NCI-H1436 (cell line): ENCODE data around the gene GRM5.
"Not testable (repeated sequence)": the region's sequence is repeated elsewhere in the genome, so short reads cannot be mapped to it uniquely, and the experiment has no call there.

Experiments used
- DNase-seq: peaks from one replicate; lab custom pipeline; 2025; lab: John Stamatoyannopoulos, UW

GRM5 gene

DNA sequence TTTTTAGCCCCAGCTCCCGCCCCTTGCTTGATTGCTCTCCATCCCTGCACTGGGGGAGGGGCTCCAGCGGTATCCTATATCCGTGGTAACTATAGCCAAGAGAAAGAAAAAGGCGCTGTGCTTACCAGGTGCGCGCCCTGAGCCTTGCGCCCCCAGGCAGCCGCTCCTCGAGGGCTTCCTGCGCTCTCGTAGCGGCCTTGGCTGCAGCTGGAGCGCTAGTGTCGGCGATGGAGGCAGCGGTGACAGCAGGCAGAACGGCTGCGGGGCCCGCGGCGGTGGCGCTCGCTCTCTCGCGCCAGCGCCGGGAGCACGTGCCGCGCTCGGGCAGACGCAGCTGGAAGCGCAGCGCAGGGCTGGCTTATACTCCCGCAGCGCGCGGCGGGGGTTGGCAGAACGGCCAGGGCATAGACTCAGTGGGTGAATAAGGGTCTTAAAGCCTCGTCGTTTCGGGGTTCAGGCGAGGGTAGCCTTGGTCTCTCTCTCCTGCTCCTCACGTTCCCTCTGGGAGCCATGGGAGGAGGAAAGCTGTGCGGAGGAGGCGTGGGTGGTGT is at the start of gene GRM5:
TSS of gene GRM5 (minus strand) at position 332 of the 551 bp plus-strand sequence. CDS start 18,110 bp downstream, outside the sequence.
- not testable (repeated sequence) for DNase-seq

- not testable (repeated sequence) for DNase-seq
Measured at GRCh38 chr11:89097956-89098355, 32.2 kb upstream of the GRM5 start.

DNA sequence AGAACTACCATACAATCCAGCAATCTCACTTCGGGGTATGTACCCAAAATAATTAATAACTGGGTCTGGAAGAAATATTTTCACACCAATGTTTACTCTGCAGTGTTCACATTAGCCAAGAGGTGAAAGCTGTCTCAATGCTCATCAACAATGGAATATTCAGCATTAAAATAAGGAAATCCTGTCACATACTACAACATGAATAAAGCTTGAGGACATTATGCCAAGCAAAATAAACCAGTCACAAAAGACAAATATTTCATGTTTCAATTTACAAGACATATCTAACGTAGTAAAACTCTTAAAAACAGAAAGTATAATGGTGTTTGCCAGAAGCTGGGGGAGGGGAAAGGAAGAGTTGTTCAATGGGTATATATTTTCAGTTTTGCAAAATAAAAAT is 28.0 kb upstream of the GRM5 start:
- not testable (repeated sequence) for DNase-seq

GRCh38 chr11:89084951-89085350 is 19.2 kb upstream of the GRM5 start:
- DNase-seq, result not testable (repeated sequence)

- DNase-seq, result not testable (repeated sequence)
Measured at GRCh38 chr11:89070911-89071310, 5.1 kb upstream of the GRM5 start.

DNA sequence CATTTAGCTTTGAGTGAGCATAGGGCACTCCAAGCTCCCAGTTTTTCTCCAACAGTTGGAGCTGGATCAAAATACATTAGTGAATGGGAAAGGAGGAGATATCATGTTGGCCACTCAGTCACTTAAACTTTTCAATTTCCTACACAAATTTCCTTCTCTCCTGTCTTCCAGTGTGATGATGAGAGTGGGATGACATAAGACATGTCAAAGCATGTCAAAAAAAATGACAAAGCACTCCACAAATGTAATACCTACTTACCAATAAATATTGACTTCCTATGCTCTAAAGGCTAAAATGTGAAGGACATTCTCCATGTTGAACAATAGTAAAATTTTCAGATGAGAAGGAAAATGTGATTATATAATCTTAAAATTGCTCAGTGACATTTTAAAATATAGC is 1.5 kb upstream of the GRM5 start:
- no peak for DNase-seq

GRCh38 chr11:89065066-89065465 is 716 bp downstream of the GRM5 start:
- no peak for DNase-seq

DNA sequence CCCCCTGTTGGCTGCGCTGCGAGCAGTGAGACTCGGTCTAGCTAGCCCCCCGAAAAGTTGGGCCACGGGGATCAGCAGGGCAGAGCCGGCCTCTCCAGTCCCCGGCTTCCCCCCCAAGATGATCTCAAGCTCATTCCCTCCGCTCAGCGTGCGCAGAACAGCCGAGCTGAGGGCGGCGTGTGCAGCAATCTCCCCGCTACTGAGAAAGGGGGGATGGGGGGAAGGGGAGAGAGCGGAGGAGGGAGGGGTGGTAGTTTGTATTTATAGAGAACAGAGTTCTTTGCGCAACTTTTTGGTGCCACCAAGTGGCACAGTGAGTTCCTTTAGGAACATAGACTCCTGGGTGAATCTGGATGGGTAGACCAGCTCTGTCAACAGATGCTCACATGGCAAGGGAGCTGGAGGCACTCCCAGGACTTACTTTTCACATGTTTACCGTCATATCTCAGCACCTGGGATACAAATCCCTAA is 2.3 kb downstream of the GRM5 start:
- DNase-seq, result not testable (repeated sequence)

- DNase-seq, result not testable (repeated sequence)
Measured at GRCh38 chr11:89062771-89063298, 2.9 kb downstream of the GRM5 start.

GRCh38 chr11:89061839-89062238 is 3.9 kb downstream of the GRM5 start:
- DNase-seq, result not testable (repeated sequence)

- not testable (repeated sequence) for DNase-seq
Measured at GRCh38 chr11:89057406-89057805, 8.4 kb downstream of the GRM5 start.

DNA sequence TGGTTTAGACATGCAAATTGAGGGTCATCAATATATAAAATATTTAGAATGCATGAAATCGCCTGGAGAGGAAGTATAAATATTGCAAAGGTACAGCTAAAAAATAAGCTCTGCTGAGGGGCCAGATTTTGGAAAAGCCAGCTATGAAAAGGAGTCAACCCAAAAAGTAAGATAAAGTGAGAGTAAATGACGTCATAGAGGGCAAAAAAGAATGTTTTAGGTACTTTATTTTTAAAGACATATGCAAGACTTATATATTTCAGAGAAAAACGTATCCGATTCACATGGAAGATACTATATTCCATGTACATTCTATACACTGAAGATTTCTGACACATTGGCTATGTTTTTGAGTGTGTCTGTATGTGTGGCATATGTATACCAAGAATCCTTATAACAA is 13.6 kb downstream of the GRM5 start:
- DNase-seq, result no peak

GRCh38 chr11:89047159-89047558 is 18.6 kb downstream of the GRM5 start:
- not testable (repeated sequence) for DNase-seq

DNA sequence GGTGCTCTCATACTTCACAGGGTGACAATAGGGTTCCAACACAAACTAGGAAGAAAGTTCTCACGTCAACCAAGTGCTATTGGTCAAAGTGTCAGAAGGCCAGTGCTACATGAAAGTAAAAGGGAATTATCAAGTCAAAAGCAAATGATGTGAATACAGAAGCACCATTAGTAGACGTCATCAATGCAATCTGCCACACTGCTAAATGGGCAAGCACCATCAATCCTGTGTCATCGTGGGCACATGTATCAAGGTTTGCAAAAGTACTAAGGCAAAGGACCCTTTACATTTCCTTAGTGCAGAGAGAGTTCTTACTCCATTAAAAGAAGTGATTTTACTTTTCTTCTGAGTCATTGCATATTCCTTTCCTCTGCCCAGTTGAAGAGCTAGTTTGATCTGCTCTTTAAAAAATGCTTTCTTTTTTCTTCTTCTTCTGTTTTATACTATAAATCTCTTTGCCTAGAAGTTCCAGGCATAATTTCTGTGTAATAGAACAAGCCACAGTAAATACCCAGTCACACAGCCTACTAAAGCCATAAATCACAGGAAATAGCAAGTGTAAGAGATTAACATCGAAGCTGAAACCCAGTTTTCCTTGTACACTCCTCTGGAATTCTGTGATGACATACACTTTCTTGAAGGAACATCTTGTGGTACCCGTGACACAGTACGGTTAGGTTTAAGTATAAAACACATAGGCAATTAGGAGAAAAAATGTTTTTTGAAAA is 21.8 kb downstream of the GRM5 start:
- DNase-seq, result not testable (repeated sequence)

DNA sequence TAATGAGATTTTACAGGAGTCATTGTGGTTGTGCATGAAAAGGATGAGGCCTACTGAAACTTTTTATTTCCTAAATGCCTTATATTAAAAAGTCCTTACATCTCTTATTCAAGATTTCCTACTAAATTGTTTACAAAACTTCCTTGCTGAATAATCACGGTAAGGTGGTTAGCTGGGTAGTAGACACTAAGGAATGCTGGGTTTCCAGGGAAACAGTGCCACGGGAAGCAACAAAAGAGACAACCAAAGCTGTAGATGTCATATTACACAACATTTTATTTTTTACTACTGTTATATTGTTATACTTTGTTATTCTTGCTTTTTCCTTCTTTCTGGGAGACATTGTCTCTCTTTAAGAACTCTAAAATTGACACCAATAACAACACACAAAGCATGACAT is 36.1 kb downstream of the GRM5 start:
- DNase-seq, result not testable (repeated sequence)

- no peak for DNase-seq
Measured at GRCh38 chr11:89021339-89021738, 44.4 kb downstream of the GRM5 start.

DNA sequence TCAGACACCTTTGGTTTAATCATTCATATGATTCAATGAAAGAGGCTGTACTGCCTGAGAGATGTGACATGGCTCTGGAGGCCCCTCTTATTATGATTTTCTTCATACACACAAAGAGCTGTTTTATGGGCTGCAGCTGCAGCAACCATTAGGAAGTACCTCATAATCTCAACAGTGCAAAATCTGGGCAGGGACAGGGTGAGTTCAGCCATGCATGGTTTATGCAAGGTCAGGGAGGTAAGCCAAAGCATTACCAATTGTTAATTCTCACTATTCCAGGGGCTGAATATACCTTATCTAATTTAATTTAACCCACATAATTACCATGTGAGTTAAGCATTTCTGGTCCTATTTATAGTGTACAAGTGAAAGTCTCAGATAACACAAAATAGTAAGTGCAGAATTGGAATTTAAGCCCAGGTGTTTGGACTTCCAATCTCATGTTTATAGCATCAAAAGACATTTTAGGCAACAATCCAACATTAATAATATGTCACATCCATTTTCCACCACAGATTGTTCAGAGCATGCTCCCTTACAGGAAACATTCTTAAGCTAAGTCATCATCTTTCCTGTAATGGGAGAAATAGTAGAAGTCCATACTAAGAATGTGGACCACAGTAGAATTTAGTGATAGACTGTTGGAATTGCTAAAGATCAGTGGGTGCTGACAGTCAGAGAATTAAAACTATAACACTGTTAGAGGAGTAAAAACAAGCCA is 45.8 kb downstream of the GRM5 start:
- not testable (repeated sequence) for DNase-seq

DNA sequence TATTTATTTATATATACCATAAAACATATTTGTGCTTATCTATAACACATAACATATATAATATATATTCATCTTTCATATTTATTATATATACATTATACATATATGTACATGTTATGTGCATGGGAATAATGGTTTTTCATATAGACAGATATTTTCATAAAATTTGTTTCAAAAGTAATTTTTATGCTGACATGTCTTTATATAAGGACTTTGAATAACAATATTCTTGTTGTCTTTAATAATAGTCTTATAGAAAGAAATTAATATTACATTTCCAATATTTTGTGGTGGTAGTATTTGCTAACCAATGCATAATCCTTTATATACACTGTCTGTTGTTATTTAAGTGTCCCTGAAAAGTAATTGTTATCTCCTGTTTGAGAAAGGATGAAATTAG is 49.6 kb downstream of the GRM5 start:
- no peak for DNase-seq

DNA sequence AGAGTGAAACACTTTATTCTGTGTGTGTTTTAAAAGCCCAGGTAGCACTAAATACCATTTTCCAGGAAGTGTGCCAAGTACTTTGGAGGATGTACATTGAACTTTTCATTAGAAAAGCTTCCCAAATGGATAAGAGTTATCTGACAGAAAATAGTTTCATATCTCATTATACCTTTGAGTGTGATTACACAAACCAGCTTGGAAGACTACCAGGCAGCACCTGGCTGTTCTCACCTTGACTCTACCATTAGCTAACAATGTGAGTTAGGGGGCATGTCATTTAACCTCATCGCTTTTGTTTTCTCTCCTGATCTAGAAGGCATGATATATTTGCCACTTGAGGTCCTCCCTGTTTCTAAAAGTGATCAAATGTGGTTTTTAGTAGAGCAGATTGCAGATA is 50.2 kb downstream of the GRM5 start:
- DNase-seq, result no peak

GRCh38 chr11:89000852-89001251 is 64.9 kb downstream of the GRM5 start:
- DNase-seq, result not testable (repeated sequence)

GRCh38 chr11:88979641-88980040 is 86.1 kb downstream of the GRM5 start:
- DNase-seq, result no peak

DNA sequence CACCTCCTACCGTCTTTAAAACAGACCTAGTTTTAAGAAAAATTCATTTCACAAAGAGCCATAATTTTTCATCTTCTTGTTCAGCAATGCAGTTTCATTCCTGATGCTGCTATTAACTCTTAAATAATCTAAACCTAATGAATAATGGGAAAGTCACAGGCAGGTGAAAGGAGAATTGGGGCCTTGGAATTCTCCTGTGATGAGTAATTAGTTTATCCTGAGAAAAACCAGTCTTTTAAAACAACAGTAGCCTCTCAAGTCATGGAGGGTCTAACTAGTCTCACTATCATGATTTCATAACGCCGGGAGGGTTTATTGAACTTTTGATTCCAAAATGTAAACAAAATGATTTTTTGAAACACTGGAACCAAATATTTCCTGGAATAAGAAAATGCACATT is 86.8 kb downstream of the GRM5 start:
- not testable (repeated sequence) for DNase-seq

GRCh38 chr11:88975441-88975840 is 90.3 kb downstream of the GRM5 start:
- not testable (repeated sequence) for DNase-seq
